PC-9 (cell line): ENCODE data around the gene ATP5ME.

Source experiments
- EZH2 ChIP-seq: fragments of 200-600 bp; sonication (generic); IDR thresholded peaks from 2 replicates; pipeline ENCODE4 v1.8.0; 2017; ENCODE audit warnings: antibody characterized with exemption, low read depth
- TF ChIP-seq, protein P1 (sequence below): fragments of 200-600 bp; sonication (generic); conservative IDR thresholded peaks from 2 replicates; pipeline ENCODE4 v1.6.1; 2017; ENCODE audit warnings: mixed run types, antibody characterized with exemption, mild to moderate bottlenecking, moderate library complexity

DNA sequence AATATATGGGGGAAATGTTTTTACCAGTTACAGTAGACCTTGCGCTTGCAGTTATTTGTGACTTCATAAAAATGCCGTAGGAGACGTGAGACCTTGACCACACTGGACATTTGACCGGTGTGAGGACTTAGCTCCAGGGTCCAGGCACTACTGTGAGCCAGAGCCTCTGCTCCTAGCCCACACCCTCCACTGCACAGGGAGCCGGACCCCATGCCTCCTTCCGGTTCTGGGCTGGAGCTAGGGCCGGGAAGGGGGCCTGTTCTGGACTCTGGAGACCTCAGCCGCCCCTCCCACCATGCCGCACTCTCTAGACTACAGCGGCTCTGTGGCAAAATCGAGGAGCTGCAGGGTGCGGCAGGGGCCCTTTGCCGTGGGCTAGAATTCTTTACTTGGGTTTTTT lies 36.8 kb upstream of the ATP5ME start:
- TF ChIP-seq, protein P1, sequence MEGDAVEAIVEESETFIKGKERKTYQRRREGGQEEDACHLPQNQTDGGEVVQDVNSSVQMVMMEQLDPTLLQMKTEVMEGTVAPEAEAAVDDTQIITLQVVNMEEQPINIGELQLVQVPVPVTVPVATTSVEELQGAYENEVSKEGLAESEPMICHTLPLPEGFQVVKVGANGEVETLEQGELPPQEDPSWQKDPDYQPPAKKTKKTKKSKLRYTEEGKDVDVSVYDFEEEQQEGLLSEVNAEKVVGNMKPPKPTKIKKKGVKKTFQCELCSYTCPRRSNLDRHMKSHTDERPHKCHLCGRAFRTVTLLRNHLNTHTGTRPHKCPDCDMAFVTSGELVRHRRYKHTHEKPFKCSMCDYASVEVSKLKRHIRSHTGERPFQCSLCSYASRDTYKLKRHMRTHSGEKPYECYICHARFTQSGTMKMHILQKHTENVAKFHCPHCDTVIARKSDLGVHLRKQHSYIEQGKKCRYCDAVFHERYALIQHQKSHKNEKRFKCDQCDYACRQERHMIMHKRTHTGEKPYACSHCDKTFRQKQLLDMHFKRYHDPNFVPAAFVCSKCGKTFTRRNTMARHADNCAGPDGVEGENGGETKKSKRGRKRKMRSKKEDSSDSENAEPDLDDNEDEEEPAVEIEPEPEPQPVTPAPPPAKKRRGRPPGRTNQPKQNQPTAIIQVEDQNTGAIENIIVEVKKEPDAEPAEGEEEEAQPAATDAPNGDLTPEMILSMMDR, result no peak
- TF ChIP-seq EZH2, result no peak
